Cortex of kidney (tissue), 1 donor: ENCODE data around the gene P2RY4.
"Not testable (repeated sequence)": the region's sequence is repeated elsewhere in the genome, so short reads cannot be mapped to it uniquely, and the experiment has no call there.

ENCODE experiments used
- DNase-seq: peaks from one replicate; lab custom pipeline; 2025; lab: John Stamatoyannopoulos, UW

The P2RY4 gene

DNA sequence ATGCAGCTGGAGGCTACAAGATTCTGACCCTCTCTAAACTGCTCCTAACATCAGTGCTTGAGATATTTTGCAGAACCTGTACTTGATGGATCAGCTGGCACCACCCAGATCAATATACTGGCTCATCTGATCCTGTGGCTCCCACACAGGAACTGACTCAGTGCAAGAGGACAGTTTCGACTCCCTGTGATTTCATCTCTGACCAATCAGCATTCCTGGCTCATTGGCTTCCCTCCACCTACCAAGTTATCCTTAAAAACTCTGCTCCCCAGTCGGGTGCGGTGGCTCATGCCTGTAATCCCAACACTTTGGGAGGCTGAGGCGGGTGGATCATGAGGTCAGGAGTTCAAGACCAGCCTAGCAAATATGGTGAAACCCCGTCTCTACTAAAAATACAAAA is 16.4 kb downstream of the P2RY4 start:
- DNase-seq, result not testable (repeated sequence)

DNA sequence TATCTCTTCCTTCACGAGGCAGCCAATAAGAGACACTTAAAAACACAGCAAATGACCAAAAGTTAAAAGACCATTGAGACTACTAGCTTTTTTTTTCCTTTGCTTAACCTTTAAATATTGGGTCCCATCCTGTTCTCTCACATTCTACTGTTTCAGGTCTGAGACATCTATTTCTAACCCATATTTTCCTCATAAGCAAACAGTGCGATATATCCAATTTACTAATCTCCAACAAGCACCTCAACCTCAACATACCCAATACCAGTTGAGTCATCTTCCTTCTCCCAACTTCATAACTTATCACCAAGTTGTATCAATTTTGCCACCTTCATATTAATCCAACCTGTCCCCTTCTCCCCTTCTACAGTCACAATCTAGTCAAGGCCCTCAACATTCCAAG is 18.5 kb downstream of the P2RY4 start:
- no peak for DNase-seq

DNA sequence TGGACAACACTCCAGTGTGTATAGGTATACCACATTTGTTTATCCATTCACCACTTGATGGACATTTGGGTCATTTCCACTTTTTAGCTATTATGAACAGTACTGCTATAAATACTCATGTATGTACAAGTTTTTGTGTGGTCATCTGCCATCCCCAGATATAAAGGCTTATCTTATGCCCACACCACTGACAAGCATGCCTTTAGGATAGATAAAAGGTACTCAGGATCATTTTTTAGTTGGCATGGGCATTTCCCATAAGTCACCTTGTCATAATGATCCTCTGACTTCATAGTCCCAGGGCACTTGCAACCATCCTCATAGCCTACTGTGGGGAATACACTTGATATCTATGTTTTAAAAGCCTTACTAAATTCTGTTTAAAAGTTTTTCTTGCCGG is 19.3 kb downstream of the P2RY4 start:
- DNase-seq, result no peak

DNA sequence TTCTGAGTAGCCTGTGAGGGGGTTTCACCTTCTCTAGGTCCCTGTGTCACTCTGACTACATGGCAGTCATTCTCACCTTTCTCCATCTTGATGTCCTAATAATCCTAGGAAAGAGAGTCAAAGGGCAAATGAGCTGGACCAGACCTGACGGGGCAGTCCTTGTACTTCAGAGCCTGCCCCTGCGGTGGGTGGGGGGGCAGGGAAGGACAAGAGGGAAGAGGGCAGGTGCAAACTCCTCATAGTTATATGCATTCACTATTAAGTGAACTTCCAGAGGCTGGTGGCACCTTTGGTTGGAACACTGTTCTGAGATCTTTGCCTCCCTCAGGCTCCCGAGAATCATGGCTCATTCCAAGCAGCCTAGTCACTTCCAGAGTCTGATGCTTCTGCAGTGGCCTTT is 25.6 kb downstream of the P2RY4 start, which contains the start of gene AWAT1:
TSS of gene AWAT1 (plus strand) at position 301 of the 400 bp plus-strand sequence. CDS start at position 342, 41 bp downstream.
- DNase-seq, result no peak

DNA sequence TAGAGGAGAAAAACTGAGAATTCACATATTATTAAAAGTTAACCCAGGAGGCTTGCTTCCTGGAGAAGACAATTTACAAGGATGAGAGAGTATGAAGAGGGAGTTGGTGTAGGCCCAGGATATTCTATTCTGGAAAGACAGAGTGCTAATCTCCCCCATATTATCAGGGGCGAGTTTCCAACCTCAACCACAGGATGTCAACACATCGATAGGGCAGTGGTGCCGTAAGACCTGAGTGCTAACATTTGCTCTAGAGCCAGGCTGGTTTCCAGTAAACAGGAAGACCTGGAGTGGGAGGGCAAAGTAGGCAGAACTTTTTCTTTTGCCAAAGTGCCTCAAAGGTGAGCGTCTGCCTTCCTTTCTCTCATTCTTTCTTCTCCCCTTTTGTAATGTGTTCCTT is 28.3 kb downstream of the P2RY4 start:
- DNase-seq, result no peak

DNA sequence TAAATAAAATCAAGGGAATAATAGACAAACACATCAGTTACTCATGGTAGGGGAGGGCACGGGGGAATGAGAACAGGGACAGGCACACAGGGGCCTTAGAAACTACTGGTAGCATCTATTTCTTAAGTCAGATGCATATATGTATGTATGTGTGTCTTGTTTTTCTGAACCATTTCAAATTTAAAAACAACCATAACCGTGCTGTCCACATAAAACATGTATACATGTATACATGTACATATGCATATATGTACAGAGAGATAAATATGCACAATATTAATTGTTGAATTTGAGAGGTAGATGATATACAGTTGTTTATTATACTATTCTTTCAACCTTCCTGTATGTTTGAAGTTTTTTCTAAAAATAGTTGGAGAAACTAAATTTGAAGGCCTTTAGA is 33.3 kb downstream of the P2RY4 start:
- DNase-seq, result no peak

DNA sequence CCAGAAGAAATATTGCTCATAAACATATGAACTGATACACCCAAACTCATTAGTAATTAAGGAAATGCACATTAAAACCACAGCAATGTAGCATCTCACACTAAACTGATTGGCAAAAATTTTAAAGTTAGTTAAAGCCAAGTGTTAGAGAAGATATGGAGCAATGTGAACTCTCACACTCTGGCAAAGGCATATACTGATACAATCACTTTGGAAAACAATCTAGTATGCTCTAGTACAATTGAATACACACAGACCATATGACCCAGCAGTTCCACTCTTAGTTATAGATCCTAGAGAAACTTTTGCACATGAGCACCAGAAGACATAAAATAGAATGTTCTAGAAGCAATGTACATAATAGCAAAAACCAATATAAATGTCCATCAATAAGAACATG is 34.0 kb downstream of the P2RY4 start:
- DNase-seq, result no peak

DNA sequence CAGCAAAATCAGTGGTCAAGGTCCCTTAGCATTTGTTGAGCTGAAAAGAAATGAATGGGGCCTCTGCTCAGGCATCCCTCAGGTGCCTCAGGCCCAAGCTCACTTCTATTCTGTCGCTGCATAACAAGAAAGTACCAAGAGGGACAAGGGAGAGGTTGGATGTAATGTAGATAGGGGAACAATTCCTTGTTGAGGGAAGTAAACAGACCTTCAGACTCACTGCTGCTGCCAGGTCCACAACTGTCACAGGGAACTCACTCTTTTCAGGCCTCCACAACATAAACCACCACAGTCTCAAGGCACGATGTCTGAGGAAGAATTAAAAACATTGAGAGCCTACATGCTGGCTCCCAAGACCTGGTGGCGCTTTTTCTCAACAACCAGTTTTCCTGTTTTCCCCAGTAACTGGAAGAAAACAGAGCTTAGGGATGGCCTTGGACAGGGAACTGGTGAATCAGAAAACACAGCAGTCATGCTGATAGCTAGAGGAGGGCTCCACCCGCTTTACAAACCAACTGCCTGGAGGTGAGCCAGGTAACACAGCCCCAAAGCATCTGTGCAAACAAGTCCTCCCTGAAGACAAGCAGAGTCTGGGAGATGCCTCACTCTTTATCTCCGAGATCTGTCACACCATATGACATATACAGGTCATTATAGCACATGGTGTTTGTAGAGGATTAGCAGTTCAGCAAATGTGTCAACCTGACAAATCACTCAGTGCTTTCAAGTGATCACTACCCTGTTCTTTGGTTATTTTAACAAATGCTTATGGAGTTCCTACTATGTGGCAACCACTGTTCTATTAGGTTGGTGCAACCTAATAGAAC is 39.9 kb downstream of the P2RY4 start:
- no peak for DNase-seq

DNA sequence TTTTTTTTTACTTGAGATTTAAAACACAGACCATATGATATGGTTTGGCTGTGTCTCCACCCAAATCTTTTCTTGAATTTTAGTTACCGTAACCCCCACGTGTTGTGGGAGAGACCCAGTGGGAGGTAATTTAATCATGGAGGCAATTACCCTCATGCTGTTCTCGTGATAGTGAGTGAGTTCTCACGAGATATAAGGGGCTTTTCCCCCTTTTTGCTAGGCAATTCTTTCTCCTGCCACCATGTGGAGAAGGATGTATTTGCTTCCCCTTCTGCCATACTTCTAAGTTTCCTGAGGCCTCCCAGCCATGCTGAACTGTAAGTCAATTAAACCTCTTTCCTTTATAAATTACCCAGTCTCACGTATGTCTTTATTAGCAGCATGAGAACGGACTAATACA is 50.4 kb downstream of the P2RY4 start:
- not testable (repeated sequence) for DNase-seq

DNA sequence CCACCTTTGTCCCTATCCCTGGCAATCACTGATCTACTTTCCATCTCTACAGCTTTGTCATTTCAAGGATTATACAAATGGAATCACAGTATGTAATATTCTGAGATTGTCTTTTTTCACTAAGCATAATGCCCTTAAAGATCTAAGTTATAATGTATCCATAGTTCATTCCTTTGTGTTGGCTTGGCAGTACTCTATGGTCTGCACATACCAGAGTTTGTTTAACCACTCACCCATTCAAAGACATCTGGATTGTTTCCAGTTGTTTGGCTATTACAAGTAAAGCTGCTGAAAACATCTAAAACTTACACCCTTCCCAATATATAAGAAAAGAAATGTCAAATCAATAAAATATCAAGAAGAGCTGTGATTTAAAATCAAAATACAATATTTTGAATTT is 51.5 kb downstream of the P2RY4 start:
- DNase-seq, result no peak
